Fibroblast of villous mesenchyme (primary cell): ENCODE results near the gene PRX. TPM values are rescaled to one million over a fixed set of nuclear protein-coding genes. Genes with fewer than 3 reads are reported as not detected.
"Not testable (repeated sequence)": the region's sequence is repeated elsewhere in the genome, so short reads cannot be mapped to it uniquely, and the experiment has no call there.

Experiments used
- DNase-seq: peaks from one replicate; pipeline ENCODE4 v3.0.0-alpha.2; 2010; ENCODE audit warnings: low read depth
- H3K4me3 ChIP-seq: 2 replicates; pipeline ENCODE4 v1.5.1; 2011; ENCODE audit warnings: low read depth, mild to moderate bottlenecking, low read length
- CTCF ChIP-seq: IDR thresholded peaks from 2 replicates; pipeline ENCODE4 v1.5.1; 2012; ENCODE audit warnings: low read depth, mild to moderate bottlenecking, low read length; ENCODE audit not compliant: insufficient read depth
- total RNA-seq: library from RNA; depleted of rRNA; stranded (reverse); fragments of >200 nt; gene quantifications from 2 replicates; pipeline ENCODE4 v1.2.3, GENCODE V29; 2012

PRX gene
- total RNA-seq, 1 donor, result 0.86 TPM

- DNase-seq, result no peak
Observed at GRCh38 chr19:40377876-40378385, 35.2 kb downstream of the PRX start.

GRCh38 chr19:40376286-40376862 lies 36.8 kb downstream of the PRX start:
- no peak for DNase-seq
- H3K4me3 ChIP-seq, result no peak overlapping the region
- TF ChIP-seq CTCF, result no peak

More at GRCh38 chr19:40377876-40378385, 35.2 kb downstream of the PRX start:
- H3K4me3 ChIP-seq, result no peak overlapping the region
- TF ChIP-seq CTCF, result no peak

- no peak overlapping the region for H3K4me3 ChIP-seq
- no peak for DNase-seq
- TF ChIP-seq CTCF, result no peak
Observed at GRCh38 chr19:40374084-40374483, 39.1 kb downstream of the PRX start.

GRCh38 chr19:40371802-40372122 lies 41.4 kb downstream of the PRX start:
- H3K4me3 ChIP-seq, result no peak overlapping the region
- DNase-seq, result no peak

GRCh38 chr19:40370997-40371801 lies 42.0 kb downstream of the PRX start:
- TF ChIP-seq CTCF, result no peak
- DNase-seq, result no peak
- H3K4me3 ChIP-seq, result no peak overlapping the region

More at GRCh38 chr19:40371802-40372122, 41.4 kb downstream of the PRX start:
- no peak for TF ChIP-seq CTCF

- H3K4me3 ChIP-seq, DNase-seq: not testable (repeated sequence)
Observed at GRCh38 chr19:40370253-40370652, 42.9 kb downstream of the PRX start.

GRCh38 chr19:40369797-40370196 lies 43.4 kb downstream of the PRX start:
- H3K4me3 ChIP-seq, result no peak overlapping the region
- TF ChIP-seq CTCF, result no peak
- no peak for DNase-seq
